Right lobe of liver (tissue), 4 donors: Measurements from ENCODE around the gene IPO11.

Source experiments
- POLR2A ChIP-seq: fragments of 450-650 bp; IDR thresholded peaks from one replicate; pipeline ENCODE4 v1.6.1; 2017; ENCODE audit warnings: antibody characterized with exemption, mild to moderate bottlenecking
- TF ChIP-seq, protein P1 (sequence below), 4 donors: fragments of 200-600 bp in 3 of 4; fragments of 450-650 bp in 1 of 4; IDR thresholded peaks; one replicate each; pipeline versions ENCODE4 v1.5.1 to v1.8.0; 2016 to 2022; ENCODE audit warnings: antibody characterized with exemption in 4 of 4, mild to moderate bottlenecking in 2 of 4
- donor health status: DM: no; HTN: no; CAD: no.
- donor health status: DM: no; HTN: no; CAD: no.
- donor health status: DM: no; HTN: yes; CAD: no.

DNA sequence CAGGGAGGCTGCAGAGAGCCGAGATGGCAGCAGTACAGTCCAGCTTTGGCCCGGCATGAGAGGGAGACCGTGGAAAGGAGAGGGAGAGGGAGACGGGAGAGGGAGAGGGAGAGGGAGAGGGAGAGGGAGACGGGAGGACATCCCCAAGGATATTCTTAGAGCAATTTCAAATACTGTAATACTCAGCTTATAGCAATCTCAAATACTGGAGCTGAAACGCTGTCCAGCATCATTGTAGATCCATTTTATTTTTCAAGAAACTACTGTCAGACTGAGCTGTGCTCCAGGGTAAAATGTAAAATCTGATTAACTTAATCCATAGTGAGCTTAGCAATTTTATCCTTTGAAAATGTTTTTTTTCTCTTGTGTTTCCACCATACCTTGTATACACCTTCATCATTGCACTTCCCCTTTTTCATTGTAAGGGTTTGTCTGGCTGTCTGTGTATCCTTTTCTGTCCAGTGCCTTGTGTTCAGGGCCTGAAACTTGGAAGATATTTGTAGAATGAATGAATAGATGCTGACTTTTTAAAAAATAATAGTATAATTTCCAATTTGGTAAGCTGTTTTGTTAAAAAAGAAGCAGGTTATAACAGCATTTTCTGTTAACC, 102.1 kb downstream of the IPO11 start:
- TF ChIP-seq, protein P1, sequence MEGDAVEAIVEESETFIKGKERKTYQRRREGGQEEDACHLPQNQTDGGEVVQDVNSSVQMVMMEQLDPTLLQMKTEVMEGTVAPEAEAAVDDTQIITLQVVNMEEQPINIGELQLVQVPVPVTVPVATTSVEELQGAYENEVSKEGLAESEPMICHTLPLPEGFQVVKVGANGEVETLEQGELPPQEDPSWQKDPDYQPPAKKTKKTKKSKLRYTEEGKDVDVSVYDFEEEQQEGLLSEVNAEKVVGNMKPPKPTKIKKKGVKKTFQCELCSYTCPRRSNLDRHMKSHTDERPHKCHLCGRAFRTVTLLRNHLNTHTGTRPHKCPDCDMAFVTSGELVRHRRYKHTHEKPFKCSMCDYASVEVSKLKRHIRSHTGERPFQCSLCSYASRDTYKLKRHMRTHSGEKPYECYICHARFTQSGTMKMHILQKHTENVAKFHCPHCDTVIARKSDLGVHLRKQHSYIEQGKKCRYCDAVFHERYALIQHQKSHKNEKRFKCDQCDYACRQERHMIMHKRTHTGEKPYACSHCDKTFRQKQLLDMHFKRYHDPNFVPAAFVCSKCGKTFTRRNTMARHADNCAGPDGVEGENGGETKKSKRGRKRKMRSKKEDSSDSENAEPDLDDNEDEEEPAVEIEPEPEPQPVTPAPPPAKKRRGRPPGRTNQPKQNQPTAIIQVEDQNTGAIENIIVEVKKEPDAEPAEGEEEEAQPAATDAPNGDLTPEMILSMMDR (IDR thresholded peaks at IDR 0.05) = no peak
- TF ChIP-seq POLR2A = no peak
